GM19043 (cell line): ENCODE results near the gene MTM1.

Experiments used
- ATAC-seq: cut with Tn5 transposase; IDR thresholded peaks from one replicate; pipeline ENCODE4 v1.9.1; 2021; ENCODE audit warnings: low read depth; ENCODE audit not compliant: unreplicated experiment

Gene MTM1

GRCh38 chrX:150599226-150599625 is 30.8 kb downstream of the MTM1 start:
- ATAC-seq = no peak

- no peak for ATAC-seq
These were observed 33.9 kb downstream of the MTM1 start for GRCh38 chrX:150602296-150602695.

GRCh38 chrX:150602743-150603142 is 34.3 kb downstream of the MTM1 start:
- ATAC-seq = no peak

- no peak for ATAC-seq
These were observed 37.2 kb downstream of the MTM1 start for GRCh38 chrX:150605603-150606002.

GRCh38 chrX:150607201-150607600 is 38.8 kb downstream of the MTM1 start:
- ATAC-seq = no peak

- no peak for ATAC-seq
These were observed 41.6 kb downstream of the MTM1 start for GRCh38 chrX:150610043-150610442.

- ATAC-seq = no peak
These were observed 42.0 kb downstream of the MTM1 start for GRCh38 chrX:150610446-150610845.

GRCh38 chrX:150615356-150615755 is 46.9 kb downstream of the MTM1 start:
- no peak for ATAC-seq

- no peak for ATAC-seq
These were observed 47.9 kb downstream of the MTM1 start for GRCh38 chrX:150616179-150616862.

- no peak for ATAC-seq
These were observed 48.4 kb downstream of the MTM1 start for GRCh38 chrX:150616863-150617198.

GRCh38 chrX:150621652-150622051 is 53.2 kb downstream of the MTM1 start:
- ATAC-seq = no peak

GRCh38 chrX:150623583-150623982 is 55.2 kb downstream of the MTM1 start:
- ATAC-seq = no peak

- ATAC-seq = no peak
These were observed 56.7 kb downstream of the MTM1 start for GRCh38 chrX:150625097-150625496.

GRCh38 chrX:150625875-150626274 is 57.5 kb downstream of the MTM1 start:
- ATAC-seq = no peak

- no peak for ATAC-seq
These were observed 59.5 kb downstream of the MTM1 start for GRCh38 chrX:150627957-150628356.

GRCh38 chrX:150635952-150636351 is 67.5 kb downstream of the MTM1 start:
- peak; percentile 71 for ATAC-seq

- no peak for ATAC-seq
These were observed 74.0 kb downstream of the MTM1 start for GRCh38 chrX:150642423-150642822.

- no peak for ATAC-seq
These were observed 74.8 kb downstream of the MTM1 start for GRCh38 chrX:150643271-150643670.

- no peak for ATAC-seq
These were observed 75.5 kb downstream of the MTM1 start for GRCh38 chrX:150643958-150644357.

GRCh38 chrX:150644422-150644821 is 76.0 kb downstream of the MTM1 start:
- no peak for ATAC-seq

- ATAC-seq = no peak
These were observed 78.9 kb downstream of the MTM1 start for GRCh38 chrX:150647331-150647730.

- ATAC-seq = no peak
These were observed 80.0 kb downstream of the MTM1 start for GRCh38 chrX:150648296-150648940.
